Activated T-helper 1 cell treated with anti-CD3 and anti-CD28 coated beads, Interleukin-12 subunit alpha, Interleukin-12 subunit beta, Interleukin-2, Interleukin-4 antibody, amounts not matched to agents 30 ng/mL and 10 ng/mL and 1 ng/mL, durations not matched to agents 14 hours and 24 hours and 36 hours (primary cell): ENCODE results near the gene GSTM4. TPM values are rescaled to one million over a fixed set of nuclear protein-coding genes. Genes with fewer than 3 reads are reported as not detected.
"Not testable (repeated sequence)": the region's sequence is repeated elsewhere in the genome, so short reads cannot be mapped to it uniquely, and the experiment has no call there.

Experiments
- DNase-seq: peaks from one replicate; pipeline ENCODE4 v3.0.0; 2021; ENCODE audit warnings: low spot score
- H3K27ac Mint-ChIP-seq: one replicate; pipeline ENCODE4 v1.8.0; 2021; ENCODE audit warnings: mild to moderate bottlenecking, mixed read lengths
- H3K27me3 Mint-ChIP-seq: one replicate; pipeline ENCODE4 v1.8.0; 2022; ENCODE audit warnings: mild to moderate bottlenecking, moderate library complexity, mixed read lengths; ENCODE audit not compliant: insufficient read depth
- H3K36me3 Mint-ChIP-seq: one replicate; pipeline ENCODE4 v1.8.0; 2021; ENCODE audit warnings: low read depth, mixed read lengths
- H3K4me1 Mint-ChIP-seq: one replicate; pipeline ENCODE4 v1.8.0; 2021; ENCODE audit warnings: low read depth, mixed read lengths
- H3K4me3 Mint-ChIP-seq: one replicate; pipeline ENCODE4 v1.8.0; 2021; ENCODE audit warnings: mild to moderate bottlenecking, moderate library complexity, mixed read lengths
- H3K9me3 Mint-ChIP-seq: one replicate; pipeline ENCODE4 v1.8.0; 2021; ENCODE audit warnings: mixed read lengths
- intact Hi-C: fragments of 100-400 bp; cut with micrococcal nuclease; formaldehyde crosslinking; loops from one replicate; pipeline ENCODE4 v1.15.1; 2024
- total RNA-seq: library from RNA; stranded (reverse); gene quantifications from 2 replicates; pipeline ENCODE4 v1.2.3, GENCODE V29; 2022

Gene GSTM4
- total RNA-seq, 1 donor from 2014 or later, result 6.5 TPM

DNA sequence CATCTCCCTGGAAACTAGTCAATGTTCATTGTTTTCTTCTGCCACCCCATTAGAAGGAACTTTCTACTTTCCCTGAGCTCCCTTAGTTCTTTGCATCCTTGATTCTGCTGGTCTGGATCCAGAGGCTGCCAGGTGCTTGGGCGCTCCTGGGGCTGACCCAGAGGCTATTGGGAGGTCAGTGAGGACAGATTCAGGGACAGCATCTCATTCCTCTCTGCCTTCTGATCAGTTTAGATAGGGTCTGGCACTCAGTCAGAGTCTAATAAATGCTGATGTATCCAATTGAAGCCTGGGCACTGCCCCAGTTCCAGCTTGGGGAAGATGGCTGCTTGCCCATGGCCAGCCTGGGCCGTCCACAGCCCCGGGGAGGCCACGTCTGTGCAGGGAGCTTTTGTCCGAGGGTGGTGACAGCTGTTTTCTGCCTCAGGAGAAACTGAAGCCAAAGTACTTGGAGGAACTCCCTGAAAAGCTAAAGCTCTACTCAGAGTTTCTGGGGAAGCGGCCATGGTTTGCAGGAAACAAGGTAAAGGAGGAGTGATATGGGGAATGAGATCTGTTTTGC lies 34.0 kb downstream of the GSTM4 start:
- peak overlapping the region; percentile 93 for H3K4me3 Mint-ChIP-seq
- H3K27ac Mint-ChIP-seq, result peak overlapping the region; percentile 19
- DNase-seq, result no peak
- H3K9me3 Mint-ChIP-seq, result peaks cover 3% of the 10 kb centered on the region
- intact Hi-C loops, result loop anchor here (5.0 kb wide), 2 partner anchors 52 to 263 kb away; partner anchors contain the start of genes GSTM3 and PSMA5
- peaks cover 1% of the 10 kb centered on the region for H3K27me3 Mint-ChIP-seq
- H3K4me1 Mint-ChIP-seq, result peaks cover 20% of the 10 kb centered on the region
- peaks cover 25% of the 10 kb centered on the region for H3K36me3 Mint-ChIP-seq

DNA sequence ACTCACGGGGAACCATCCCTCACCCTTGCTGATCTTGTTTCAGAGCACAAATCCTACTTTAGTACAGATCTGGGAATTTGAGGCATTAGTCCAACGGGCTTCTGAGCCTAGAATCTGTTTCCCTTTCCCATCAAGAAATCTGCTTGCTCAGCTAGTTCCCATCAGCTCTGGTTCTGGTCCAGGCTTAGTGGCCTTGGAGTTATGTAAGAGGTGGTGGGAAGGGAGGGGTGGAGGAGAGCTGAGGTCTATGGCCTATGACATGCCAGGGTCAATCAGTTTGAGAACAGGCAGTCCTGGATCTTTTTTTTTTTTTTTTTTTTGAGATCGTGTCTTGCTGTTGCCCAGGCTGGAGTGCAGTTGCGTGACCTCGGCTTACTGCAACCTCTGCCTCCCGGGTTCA lies 35.9 kb downstream of the GSTM4 start:
- DNase-seq, result no peak
- no peaks in the 10 kb centered on the region for H3K27me3 Mint-ChIP-seq
- peaks cover 20% of the 10 kb centered on the region for H3K4me1 Mint-ChIP-seq
- intact Hi-C loops, result no loop called here
- H3K9me3 Mint-ChIP-seq, result no peaks in the 10 kb centered on the region
- H3K27ac Mint-ChIP-seq, result no peak overlapping the region
- peaks cover 30% of the 10 kb centered on the region for H3K36me3 Mint-ChIP-seq
- H3K4me3 Mint-ChIP-seq, result no peak overlapping the region

DNA sequence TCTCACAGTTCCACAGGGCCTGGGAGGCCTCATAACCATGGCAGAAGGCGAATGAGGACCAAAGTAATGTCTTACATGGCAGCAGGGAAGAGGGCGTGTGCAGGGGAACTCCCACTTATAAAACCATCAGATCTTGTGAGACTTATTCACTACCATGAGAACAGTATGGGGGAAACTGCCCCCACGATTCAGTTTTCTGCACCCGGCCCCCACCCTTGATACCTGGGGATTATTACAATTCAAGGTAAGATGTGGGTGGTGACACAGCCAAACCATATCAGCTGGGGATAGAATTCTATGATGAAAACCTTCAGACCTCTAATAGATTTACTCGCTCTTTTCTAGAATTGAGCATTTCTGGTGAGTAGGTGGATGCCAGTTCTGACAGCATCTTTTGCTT lies 38.5 kb downstream of the GSTM4 start:
- peaks cover 28% of the 10 kb centered on the region for H3K36me3 Mint-ChIP-seq
- intact Hi-C loops, H3K4me1 Mint-ChIP-seq, H3K27ac Mint-ChIP-seq, H3K27me3 Mint-ChIP-seq, H3K4me3 Mint-ChIP-seq, DNase-seq, H3K9me3 Mint-ChIP-seq: not testable (repeated sequence)

DNA sequence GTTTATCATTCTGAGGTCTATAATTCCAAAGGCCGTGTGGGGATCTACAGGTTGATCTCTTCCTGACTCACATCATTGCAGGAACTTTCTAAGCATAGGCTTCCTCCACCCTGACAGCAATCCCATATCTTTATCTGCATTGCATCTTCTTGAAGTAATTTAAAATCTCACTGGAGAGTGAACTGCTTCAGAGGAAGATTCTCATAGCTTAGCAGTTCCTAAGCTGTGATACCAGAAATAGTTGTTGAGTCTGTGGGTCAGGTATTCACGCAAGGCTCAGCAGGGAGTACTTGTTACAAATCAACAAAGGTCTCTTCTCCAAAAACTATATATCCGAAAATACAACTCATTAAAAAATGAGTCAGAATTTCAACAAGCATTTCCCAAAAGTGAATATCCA lies 39.2 kb downstream of the GSTM4 start:
- H3K4me3 Mint-ChIP-seq, intact Hi-C loops, H3K27me3 Mint-ChIP-seq, H3K4me1 Mint-ChIP-seq, H3K9me3 Mint-ChIP-seq, H3K27ac Mint-ChIP-seq, DNase-seq: not testable (repeated sequence)
- H3K36me3 Mint-ChIP-seq, result peaks cover 25% of the 10 kb centered on the region

DNA sequence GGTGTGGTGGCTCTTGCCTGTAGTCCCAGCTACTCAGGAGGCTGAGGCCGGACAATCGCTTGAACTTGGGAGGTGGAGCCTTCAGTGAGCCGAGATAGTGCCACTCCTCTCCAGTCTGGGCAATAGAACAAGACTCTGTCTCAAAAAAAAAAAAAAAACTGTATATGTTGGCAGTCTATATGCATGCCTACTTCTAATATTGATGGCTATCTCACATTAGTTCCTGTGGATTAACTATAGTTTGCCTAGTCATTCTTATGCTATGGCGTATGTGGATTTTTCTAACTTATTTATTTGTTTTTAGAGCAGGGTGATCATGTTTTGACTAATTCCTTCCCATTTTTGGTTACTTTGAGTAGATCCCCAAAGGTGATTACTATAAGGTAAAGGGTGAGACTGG lies 41.2 kb downstream of the GSTM4 start:
- Mint-ChIP-seq H3K9me3 (no peaks in the 10 kb centered on the region), H3K4me1 (no peaks in the 10 kb centered on the region), H3K36me3 (peaks cover 16% of the 10 kb centered on the region), H3K27me3 (no peaks in the 10 kb centered on the region), H3K4me3 (no peak overlapping the region), H3K27ac (no peak overlapping the region)
- intact Hi-C loops, result no loop called here
- no peak for DNase-seq

DNA sequence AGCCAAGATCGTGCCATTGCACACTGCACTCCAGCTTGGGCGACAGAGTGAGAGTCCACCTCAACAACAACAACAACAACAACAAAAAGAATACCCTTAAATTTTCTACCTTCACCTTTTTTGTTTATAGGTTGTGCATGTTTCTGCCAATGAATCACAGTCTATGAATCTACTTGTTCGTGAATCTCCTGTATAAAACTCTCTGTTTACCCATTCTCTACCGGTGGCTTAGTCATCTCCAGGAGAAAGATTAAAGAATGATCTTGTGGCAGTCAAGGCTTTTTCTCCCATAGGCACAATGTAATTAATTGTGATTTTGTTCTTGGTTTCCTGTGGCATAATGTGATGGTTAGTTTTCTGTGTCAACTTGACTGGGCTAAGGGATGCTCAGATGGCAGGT lies 42.0 kb downstream of the GSTM4 start:
- H3K36me3 Mint-ChIP-seq, result peaks cover 11% of the 10 kb centered on the region
- H3K27me3 Mint-ChIP-seq, H3K9me3 Mint-ChIP-seq, H3K27ac Mint-ChIP-seq, H3K4me1 Mint-ChIP-seq, intact Hi-C loops, H3K4me3 Mint-ChIP-seq, DNase-seq: not testable (repeated sequence)

DNA sequence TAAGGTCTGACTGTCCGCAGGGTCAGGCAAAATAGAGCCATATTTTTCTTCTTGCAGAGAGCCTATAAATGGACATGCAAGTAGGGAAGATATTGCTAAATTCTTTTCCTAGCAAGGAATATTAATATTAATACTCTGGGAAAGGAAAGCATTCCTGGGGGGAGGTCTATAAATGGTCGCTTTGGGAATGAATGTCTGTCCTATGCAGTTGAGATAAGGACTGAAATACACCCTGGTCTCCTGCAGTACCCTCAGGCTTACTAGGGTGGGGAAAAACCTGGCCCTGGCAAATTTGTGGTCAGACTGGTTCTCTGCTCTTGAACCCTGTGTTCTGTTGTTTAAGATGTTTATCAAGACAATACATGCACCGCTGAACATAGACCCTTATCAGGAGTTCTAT lies 47.0 kb downstream of the GSTM4 start:
- H3K27ac Mint-ChIP-seq, DNase-seq, H3K9me3 Mint-ChIP-seq, H3K4me3 Mint-ChIP-seq, H3K36me3 Mint-ChIP-seq, intact Hi-C loops, H3K4me1 Mint-ChIP-seq, H3K27me3 Mint-ChIP-seq: not testable (repeated sequence)

DNA sequence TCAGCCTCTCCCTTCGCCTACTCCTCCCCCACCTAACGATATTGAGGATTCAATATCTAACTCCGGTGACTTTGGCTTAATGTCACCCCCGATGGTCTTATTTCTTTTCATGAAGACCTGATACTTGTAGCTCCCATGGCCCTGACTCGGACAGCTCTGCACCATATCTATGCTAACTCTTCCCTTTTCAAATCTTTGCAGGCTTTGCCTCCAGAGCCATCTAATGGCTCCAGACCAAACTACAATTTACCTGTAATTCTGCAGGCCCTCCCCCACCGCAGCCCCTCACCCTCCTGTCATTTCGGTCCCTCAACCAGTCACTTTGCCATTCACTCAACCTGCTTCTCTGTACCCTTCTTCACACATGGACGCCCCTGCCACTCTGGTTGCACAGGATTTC lies 48.3 kb downstream of the GSTM4 start:
- Mint-ChIP-seq H3K9me3 (peaks cover 15% of the 10 kb centered on the region), H3K4me3 (no peak overlapping the region), H3K27me3 (no peaks in the 10 kb centered on the region), H3K36me3 (no peaks in the 10 kb centered on the region), H3K27ac (no peak overlapping the region), H3K4me1 (no peaks in the 10 kb centered on the region)
- no peak for DNase-seq
- intact Hi-C loops, result no loop called here

DNA sequence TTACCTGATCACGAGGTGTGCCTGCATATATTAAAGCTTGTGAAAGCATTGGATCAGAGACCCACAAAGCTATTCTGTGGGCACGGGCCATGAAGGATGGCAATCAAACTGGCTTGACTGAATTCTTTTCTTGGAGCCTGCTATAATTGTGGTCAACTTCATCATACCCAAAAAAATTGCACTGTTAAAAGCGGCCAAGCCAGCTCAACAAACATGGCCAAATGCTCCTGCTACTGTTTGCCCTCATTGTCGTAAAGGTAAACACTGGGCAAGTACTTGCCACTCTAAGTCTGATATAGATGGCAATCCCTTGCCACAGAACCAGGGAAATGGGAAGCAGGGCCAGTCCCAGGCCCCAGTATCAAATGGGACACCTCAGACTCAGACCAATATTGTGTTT lies 49.5 kb downstream of the GSTM4 start:
- no peak overlapping the region for H3K4me3 Mint-ChIP-seq
- DNase-seq, result no peak
- no peaks in the 10 kb centered on the region for H3K4me1 Mint-ChIP-seq
- intact Hi-C loops, result no loop called here
- H3K9me3 Mint-ChIP-seq, result peaks cover 19% of the 10 kb centered on the region
- no peak overlapping the region for H3K27ac Mint-ChIP-seq
- H3K36me3 Mint-ChIP-seq, result no peaks in the 10 kb centered on the region
- H3K27me3 Mint-ChIP-seq, result no peaks in the 10 kb centered on the region

DNA sequence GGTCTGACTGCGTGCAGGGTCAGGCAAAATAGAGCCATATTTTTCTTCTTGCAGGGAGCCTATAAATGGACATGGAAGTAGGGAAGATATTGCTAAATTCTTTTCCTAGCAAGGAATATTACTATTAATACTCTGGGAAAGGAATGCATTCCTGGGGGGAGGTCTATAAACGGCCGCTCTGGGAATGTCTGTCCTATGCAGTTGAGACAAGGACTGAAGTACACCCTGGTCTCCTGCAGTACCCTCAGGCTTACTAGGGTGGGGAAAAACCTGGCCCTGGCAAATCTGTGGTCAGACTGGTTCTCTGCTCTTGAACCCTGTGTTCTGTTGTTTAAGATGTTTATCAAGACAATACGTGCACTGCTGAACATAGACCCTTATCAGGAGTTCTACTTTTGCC lies 53.0 kb downstream of the GSTM4 start:
- peaks cover 15% of the 10 kb centered on the region for H3K9me3 Mint-ChIP-seq
- intact Hi-C loops, DNase-seq, H3K36me3 Mint-ChIP-seq, H3K4me1 Mint-ChIP-seq, H3K27me3 Mint-ChIP-seq, H3K27ac Mint-ChIP-seq, H3K4me3 Mint-ChIP-seq: not testable (repeated sequence)

DNA sequence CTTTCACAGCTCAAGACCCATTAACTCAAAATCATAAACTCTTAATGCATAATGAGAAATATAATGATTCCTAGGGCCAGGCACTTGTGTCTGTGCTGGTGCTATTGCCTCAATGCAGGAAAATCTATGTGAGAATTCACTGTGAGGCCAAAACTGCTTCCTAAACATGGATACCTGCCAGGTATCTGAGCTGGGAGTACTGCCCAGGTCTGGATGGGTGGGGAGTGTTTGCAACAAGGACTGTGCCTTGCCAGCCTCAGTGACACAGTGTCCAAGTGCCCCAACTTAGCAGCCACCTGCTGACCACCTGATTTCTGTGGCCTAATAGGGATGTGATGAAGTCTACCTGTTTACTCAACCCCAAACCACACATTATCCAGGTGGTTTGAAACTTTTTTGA lies 53.9 kb downstream of the GSTM4 start:
- H3K27ac Mint-ChIP-seq, DNase-seq, H3K36me3 Mint-ChIP-seq, intact Hi-C loops, H3K4me3 Mint-ChIP-seq, H3K27me3 Mint-ChIP-seq, H3K4me1 Mint-ChIP-seq: not testable (repeated sequence)
- peaks cover 15% of the 10 kb centered on the region for H3K9me3 Mint-ChIP-seq

Other genes starting within 250 kb of the GSTM4 start
- gene PSMA5, start 229.7 kb upstream of the GSTM4 start, total RNA-seq, result 241 and 283 TPM in 2 replicates
- not detected in 2 replicates for gene SYPL2, start 189.6 kb upstream of the GSTM4 start, total RNA-seq
- 17.4 and 18.0 TPM in 2 replicates for gene ATXN7L2, start 172.2 kb upstream of the GSTM4 start, total RNA-seq
- gene CYB561D1, start 162.0 kb upstream of the GSTM4 start, total RNA-seq, result 12.6 and 13.4 TPM in 2 replicates
- gene AMIGO1, start 146.4 kb upstream of the GSTM4 start, total RNA-seq, result 1.2 TPM in 2 replicates
- not detected in 2 replicates for gene GPR61, start 116.2 kb upstream of the GSTM4 start, total RNA-seq
- gene GNAI3, start 107.5 kb upstream of the GSTM4 start, total RNA-seq, result 8.4 and 8.9 TPM in 2 replicates
- gene GNAT2, start 36.5 kb upstream of the GSTM4 start, total RNA-seq, result 0.44 and 1.2 TPM in 2 replicates
- 92.4 and 100 TPM in 2 replicates for gene AMPD2, start 36.3 kb upstream of the GSTM4 start, total RNA-seq
- gene GSTM2, start 12.0 kb downstream of the GSTM4 start, total RNA-seq, result 19.0 and 19.2 TPM in 2 replicates
- gene GSTM1, start 31.7 kb downstream of the GSTM4 start, total RNA-seq, result 77.4 and 86.4 TPM in 2 replicates
- gene GSTM5, start 56.2 kb downstream of the GSTM4 start, total RNA-seq, result 0.08 TPM in 1 of 2 replicates, not detected in the other
- 10.1 and 11.0 TPM in 2 replicates for gene GSTM3, start 84.9 kb downstream of the GSTM4 start, total RNA-seq
- not detected in 2 replicates for gene EPS8L3, start 107.8 kb downstream of the GSTM4 start, total RNA-seq